HepG2 (cell line): ENCODE data around the gene HSPA5. TPM values are rescaled to one million over a fixed set of nuclear protein-coding genes. Genes with fewer than 3 reads are reported as not detected.

Source experiments
- ARID4A ChIP-seq: sonication (generic); formaldehyde crosslinking; IDR thresholded peaks from 2 replicates; pipeline ENCODE4 v1.5.0; 2020; ENCODE audit warnings: mild to moderate bottlenecking, missing genetic modification reagents, borderline replicate concordance
- E2F2 ChIP-seq: sonication (generic); formaldehyde crosslinking; IDR thresholded peaks from 2 replicates; pipeline ENCODE4 v1.4.0; 2020; ENCODE audit warnings: missing genetic modification reagents, borderline replicate concordance
- FOSL1 ChIP-seq: sonication (generic); formaldehyde crosslinking; IDR thresholded peaks from 2 replicates; pipeline ENCODE4 v1.9.0; 2021; ENCODE audit warnings: missing genetic modification reagents, borderline replicate concordance
- GMEB2 ChIP-seq: IDR thresholded peaks from 2 replicates; pipeline ENCODE4 v1.6.1; 2016; ENCODE audit warnings: missing biosample characterization, missing genetic modification reagents, low read depth
- MTF1 ChIP-seq: sonication (generic); formaldehyde crosslinking; IDR thresholded peaks from 2 replicates; pipeline ENCODE4 v1.5.0; 2020; ENCODE audit warnings: missing genetic modification reagents
- MTF2 ChIP-seq: sonication (generic); formaldehyde crosslinking; IDR thresholded peaks from 2 replicates; pipeline ENCODE4 v1.5.0; 2020; ENCODE audit warnings: missing genetic modification reagents, borderline replicate concordance
- NKX3-1 ChIP-seq: sonication (generic); formaldehyde crosslinking; IDR thresholded peaks from 2 replicates; pipeline ENCODE4 v1.5.0; 2020; ENCODE audit warnings: missing genetic modification reagents
- PATZ1 ChIP-seq: sonication (generic); formaldehyde crosslinking; IDR thresholded peaks from 2 replicates; pipeline ENCODE4 v1.4.0; 2020; ENCODE audit warnings: missing genetic modification reagents
- REXO4 ChIP-seq: sonication (generic); formaldehyde crosslinking; IDR thresholded peaks from 2 replicates; pipeline ENCODE4 v1.8.0; 2022; ENCODE audit warnings: missing genetic modification reagents, mild to moderate bottlenecking, borderline replicate concordance
- RFX1 ChIP-seq: fragments of 450-650 bp; IDR thresholded peaks from 2 replicates; pipeline ENCODE4 v1.6.1; 2017
- RXRA ChIP-seq: sonication (generic); formaldehyde crosslinking; IDR thresholded peaks from 2 replicates; pipeline ENCODE4 v1.5.1; 2020; ENCODE audit warnings: missing genetic modification reagents
- SATB2 ChIP-seq: sonication (generic); formaldehyde crosslinking; IDR thresholded peaks from 2 replicates; pipeline ENCODE4 v1.5.0; 2020; ENCODE audit warnings: missing genetic modification reagents
- SMAD3 ChIP-seq: sonication (generic); formaldehyde crosslinking; IDR thresholded peaks from 2 replicates; pipeline ENCODE4 v1.4.0; 2020; ENCODE audit warnings: missing genetic modification reagents
- TAF1 ChIP-seq: sonication (generic); formaldehyde crosslinking; IDR thresholded peaks from 2 replicates; pipeline ENCODE4 v1.4.0; 2020; ENCODE audit warnings: missing genetic modification reagents
- ZFP36 ChIP-seq: fragments of 150-350 bp; IDR thresholded peaks from 2 replicates; pipeline ENCODE4 v1.6.1; 2018; ENCODE audit warnings: borderline replicate concordance, low read length, low read depth; ENCODE audit not compliant: partially characterized antibody
- ZNF121 ChIP-seq: sonication (generic); formaldehyde crosslinking; IDR thresholded peaks from 2 replicates; pipeline ENCODE4 v1.5.0; 2020; ENCODE audit warnings: mild to moderate bottlenecking, missing genetic modification reagents
- ZNF124 ChIP-seq: sonication (generic); formaldehyde crosslinking; IDR thresholded peaks from 2 replicates; pipeline ENCODE4 v1.4.0; 2020; ENCODE audit warnings: missing genetic modification reagents
- ZNF282 ChIP-seq: fragments of 450-650 bp; IDR thresholded peaks from 2 replicates; pipeline ENCODE4 v1.6.1; 2018; ENCODE audit not compliant: partially characterized antibody
- ZNF337 ChIP-seq: sonication (generic); formaldehyde crosslinking; IDR thresholded peaks from 2 replicates; pipeline ENCODE4 v1.5.1; 2020; ENCODE audit warnings: missing genetic modification reagents, low read depth, mild to moderate bottlenecking, borderline replicate concordance
- ZNF567 ChIP-seq: sonication (generic); formaldehyde crosslinking; IDR thresholded peaks from 2 replicates; pipeline ENCODE4 v1.8.1; 2023; ENCODE audit warnings: mild to moderate bottlenecking, missing genetic modification reagents, borderline replicate concordance
- polyA plus RNA-seq, 8 experiments: library from polyadenylated mRNA; depleted of rRNA in 3 of 8; stranded (reverse) in 7 of 8; unstranded in 1 of 8; fragments of >200 nt; fragmentation: Illumina TruSeq in 4 of 8; extraction: Trizol in 4 of 8; gene quantifications; 2 replicates each; pipeline versions ENCODE4 v1.2.1 to v1.2.3, GENCODE V29; 2011 to 2016; ENCODE audit warnings: low read depth in 4 of 8, missing spikeins in 1 of 8, mixed read lengths in 1 of 8; ENCODE audit not compliant: insufficient read depth in 1 of 8
- total RNA-seq, 5 experiments: library from RNA; depleted of rRNA; stranded (reverse); fragments of >200 nt; fragmentation: Illumina TruSeq; extraction: Trizol; gene quantifications; 2 replicates each; pipeline ENCODE4 v1.2.3, GENCODE V29; 2016; ENCODE audit warnings: low read depth in 1 of 5

The HSPA5 gene
- total and polyA plus RNA-seq, 2 of the 13 experiments (the other 11 are each of a cell fraction or from before 2014, with no cell fraction given): 201 to 206 TPM

- TF ChIP-seq REXO4 (CRISPR knock-in tag) (peak; percentile 51; the same call in 1 of the 2 replicates), ZNF567 (CRISPR knock-in tag) (no peak), NKX3-1 (CRISPR knock-in tag) (peak; percentile 90; the same call in 1 of the 2 replicates), MTF1 (CRISPR knock-in tag) (no peak), ZNF121 (CRISPR knock-in tag) (no peak), ZFP36 (no peak), RXRA (CRISPR knock-in tag) (no peak; the same call in 1 of the 2 replicates), MTF2 (no peak), SATB2 (peak; percentile 38; the same call in 1 of the 2 replicates), GMEB2 (CRISPR knock-in tag) (no peak), SMAD3 (CRISPR knock-in tag) (no peak; the same call in 1 of the 2 replicates), ZNF124 (CRISPR knock-in tag) (no peak), ARID4A (CRISPR knock-in tag) (peak; percentile 98), PATZ1 (CRISPR knock-in tag) (peak; percentile 82; the same call in 1 of the 2 replicates), ZNF282 (no peak), E2F2 (CRISPR knock-in tag) (peak; percentile 53; the same call in 1 of the 2 replicates), FOSL1 (CRISPR knock-in tag) (peak; percentile 9; the same call in 1 of the 2 replicates), ZNF337 (CRISPR knock-in tag) (peak; percentile 34; the same call in 1 of the 2 replicates), RFX1 (no peak), TAF1 (peak; percentile 96)
These were observed at the start of gene HSPA5 (continued) for GRCh38 chr9:125241000-125241862.
